GM19043 (cell line): ENCODE measurements around the gene CHCHD3.
A peak's percentile ranks its signal among the peaks of the same experiment; 100 is the strongest.

Source experiments
- ATAC-seq: cut with Tn5 transposase; IDR thresholded peaks from one replicate; pipeline ENCODE4 v1.9.1; 2021; ENCODE audit warnings: low read depth; ENCODE audit not compliant: unreplicated experiment

The CHCHD3 gene

DNA sequence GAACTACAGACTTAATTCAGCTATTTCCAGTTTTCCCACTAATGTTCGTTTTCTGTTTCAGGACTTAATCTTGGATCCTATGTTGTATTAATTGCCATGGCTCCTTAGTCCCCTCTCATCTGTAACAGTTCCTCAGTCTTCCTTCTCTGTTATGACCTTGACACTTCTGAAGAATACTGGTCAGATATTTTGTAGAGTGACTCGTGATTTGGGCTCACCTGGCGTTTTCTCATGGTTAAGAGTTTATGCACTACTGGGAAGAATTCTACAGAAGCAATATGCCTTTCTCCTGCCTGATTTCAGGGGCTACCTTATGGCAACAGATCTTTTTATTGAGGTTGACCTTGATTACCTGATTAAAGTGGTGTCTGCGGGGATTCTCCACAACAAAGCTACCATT is 239.4 kb downstream of the CHCHD3 start:
- no peak for ATAC-seq

DNA sequence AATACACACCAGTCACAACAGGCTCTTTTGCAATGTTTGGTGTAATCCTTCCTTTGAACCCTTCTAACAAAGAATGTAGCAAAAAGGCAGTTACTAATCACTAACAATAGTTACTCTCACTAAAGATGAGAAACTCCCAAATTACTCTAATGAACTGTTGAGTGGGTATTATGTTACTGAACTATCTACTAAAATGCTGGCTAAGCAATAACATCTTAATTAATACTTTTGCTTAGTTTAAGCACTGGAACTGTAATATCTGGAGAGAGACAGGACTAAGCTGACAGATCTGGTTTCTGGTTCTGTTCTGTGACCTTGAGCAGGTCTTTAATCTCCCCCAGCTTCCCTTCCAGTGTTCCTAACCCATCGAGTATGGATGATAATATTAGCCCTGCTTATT is 241.7 kb downstream of the CHCHD3 start:
- no peak for ATAC-seq

DNA sequence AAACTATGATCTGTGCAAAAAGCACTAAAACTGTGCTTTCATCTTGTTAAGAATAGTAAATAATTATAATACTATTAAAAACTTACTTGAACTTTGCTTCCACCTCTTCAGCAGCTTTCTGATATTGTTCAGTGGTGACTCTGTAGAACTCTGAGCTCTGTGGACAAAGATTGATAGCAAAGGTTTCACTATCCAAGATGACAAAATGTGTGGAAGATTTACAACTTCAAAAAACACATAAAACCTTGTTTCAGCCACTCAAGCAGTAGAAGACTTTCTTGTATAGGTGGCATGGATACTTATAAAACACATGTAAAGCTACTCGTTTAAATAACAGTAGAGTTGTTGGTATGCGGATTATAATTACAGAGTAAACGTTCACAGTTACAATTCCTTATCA is 243.6 kb downstream of the CHCHD3 start:
- no peak for ATAC-seq

DNA sequence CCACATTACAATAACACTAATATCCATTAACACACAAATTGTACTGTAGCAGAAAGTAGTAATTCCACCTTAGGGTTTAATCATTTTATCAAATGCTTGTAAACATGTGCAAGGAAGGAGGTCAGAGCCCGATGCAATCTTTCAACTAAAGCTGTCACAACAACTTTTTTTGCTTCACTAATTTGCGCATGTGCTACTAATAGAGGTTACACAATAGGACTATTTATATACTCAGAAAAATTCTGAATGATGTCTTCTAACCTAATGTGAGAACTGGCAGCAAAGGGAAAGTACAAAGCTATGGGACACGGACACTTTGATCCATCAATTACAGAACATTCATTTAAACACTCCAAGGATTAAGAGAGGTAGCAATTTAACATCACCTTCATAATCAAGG is 244.4 kb downstream of the CHCHD3 start:
- no peak for ATAC-seq

DNA sequence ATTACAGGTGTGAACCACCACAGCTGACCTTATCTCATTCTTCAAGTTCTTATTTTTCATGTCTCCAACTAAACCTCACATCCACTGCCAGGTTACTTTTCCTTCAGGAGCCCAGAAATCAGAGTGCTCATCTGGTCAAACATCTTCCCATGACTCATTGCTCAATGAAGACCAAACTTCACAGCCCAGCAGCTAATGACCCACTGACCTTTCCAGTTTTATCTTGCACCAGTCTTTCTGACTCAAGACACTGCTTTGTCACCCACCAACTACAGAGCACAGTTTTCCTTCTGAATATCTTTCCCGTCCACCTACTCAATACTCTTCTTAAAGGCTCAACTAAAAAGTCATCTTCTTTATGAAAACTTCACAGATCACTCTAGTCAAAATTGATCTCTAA is 245.1 kb downstream of the CHCHD3 start:
- ATAC-seq, result no peak

DNA sequence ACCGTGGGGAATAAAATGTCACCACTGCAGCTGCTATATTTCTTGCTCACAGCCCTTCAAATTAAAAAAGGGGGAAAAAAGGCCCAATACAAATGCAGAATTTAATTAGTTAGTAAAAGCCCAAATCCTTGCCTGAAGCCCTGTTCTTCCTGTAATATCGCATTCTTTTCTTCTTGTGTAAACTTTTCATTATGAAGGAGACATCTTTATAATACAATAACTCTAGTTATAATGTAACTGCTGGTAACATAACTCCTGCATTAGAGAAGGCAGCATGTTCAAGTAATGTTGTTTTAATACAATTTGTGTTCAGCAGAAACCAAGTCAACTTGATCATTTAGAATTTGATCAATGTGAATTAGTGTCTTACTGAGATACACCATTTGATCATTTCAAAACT is 250.9 kb downstream of the CHCHD3 start:
- no peak for ATAC-seq

DNA sequence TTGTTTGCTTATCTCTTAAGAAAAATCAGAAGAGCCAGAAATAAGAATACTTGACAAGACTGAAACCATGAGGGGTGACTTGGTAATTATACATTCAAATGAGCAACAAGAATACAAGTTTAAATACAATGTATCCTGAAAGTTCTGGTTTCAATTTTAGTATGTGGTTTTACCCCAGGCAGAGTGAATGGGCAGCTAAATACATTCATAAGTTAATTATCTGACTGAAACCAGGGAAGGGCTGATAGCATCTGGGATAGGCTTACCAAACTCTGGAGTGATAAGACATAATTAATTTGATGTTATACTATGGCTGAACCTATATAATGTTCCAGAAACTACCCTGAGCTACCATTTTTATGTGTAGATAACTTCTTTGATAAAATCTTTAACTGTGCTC is 253.4 kb downstream of the CHCHD3 start:
- peak; percentile 57 for ATAC-seq

DNA sequence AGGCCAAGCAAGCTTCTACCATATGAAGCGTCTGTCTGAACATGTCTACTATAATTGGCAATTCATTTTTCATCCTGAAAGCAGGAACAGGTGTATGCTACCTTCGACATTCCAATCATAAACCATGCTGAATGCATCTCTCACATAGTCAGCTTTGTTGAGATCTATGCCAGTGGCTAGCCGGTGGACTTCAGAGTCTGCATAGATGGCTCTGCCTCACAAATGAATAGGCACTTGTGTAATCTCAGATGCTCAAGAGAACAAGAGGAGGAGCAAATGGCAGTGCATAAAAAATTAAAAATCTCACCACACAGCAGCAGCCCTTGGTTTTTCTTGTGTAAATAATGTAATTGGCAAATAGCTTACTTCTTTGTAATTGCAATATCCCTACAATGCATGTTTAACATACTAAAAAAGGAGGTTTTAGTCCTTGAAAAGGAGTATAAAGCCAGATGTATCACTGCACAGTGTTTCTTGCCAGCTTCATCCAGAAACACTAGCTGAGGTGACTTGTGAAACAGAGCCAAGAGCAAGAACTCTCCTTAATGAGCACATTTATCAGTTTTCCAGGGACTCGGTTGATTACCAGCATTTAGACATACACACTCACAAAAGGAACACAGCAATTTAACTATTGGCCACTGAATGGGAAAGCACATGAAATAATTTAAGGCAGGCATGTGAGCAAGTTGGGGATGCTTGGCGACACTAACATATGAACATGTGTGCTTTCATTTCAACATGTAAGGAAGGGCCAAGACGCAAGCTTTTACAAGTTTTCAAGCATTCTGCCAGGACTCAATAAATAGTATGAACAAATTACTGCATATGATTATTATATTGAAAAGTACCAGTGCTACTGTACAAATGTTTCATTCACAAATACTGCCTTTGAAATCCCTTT is 255.7 kb downstream of the CHCHD3 start:
- ATAC-seq, result no peak

DNA sequence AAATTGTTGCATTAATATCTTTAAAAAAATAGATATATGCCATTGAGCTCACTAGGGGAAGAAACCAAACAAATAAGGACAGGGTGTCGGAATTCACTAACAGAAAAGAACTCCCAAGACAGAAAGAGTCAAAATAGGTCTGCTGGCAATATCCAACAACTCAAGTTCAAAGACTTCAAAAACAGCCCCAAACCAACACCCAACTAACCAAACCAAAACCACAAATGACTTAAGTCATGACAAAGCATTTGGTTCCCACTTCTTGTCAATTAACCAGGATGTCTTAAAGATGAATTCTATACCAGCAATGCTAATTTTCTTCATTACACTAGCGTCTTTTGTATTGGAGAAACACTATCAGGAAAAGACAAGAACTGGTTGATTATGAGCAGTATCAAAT is 256.7 kb downstream of the CHCHD3 start:
- ATAC-seq, result no peak

DNA sequence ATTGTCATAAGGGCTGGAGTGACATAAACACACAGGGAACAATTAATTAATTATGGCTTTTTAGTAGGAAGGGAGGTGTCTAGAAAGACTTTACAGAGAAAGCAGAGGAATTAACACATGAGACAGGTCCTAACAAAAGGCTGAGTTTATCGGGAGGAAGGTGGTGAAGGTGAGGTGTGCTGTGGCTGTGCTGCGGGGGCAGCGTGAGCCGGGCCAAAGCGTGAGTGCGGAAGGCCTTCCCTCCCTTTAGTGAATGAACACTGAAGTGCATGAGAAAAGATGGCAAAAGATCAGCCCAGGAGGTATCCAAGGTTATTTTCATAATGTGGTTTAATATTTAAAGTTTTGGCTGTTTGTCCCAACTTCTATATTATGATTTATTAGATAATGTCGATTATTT is 262.2 kb downstream of the CHCHD3 start:
- no peak for ATAC-seq

DNA sequence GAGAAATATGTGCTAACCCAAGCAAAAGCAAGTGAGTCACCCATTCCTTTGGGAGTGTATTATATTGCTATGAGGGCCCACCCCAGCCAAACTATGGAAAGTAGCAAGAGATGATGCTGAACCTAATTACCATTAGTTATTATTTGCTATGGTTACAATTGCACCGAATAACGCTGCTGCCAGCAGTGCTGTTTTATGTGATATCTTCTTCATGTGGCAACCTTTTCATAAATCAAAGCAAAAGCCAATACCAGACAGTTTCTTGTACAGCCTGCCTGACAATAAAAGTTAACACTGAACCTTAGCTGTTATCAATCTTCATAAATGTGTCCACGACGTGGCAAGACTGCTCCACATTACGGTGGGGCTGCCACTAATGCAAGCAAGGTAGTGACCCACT is 263.9 kb downstream of the CHCHD3 start:
- no peak for ATAC-seq

DNA sequence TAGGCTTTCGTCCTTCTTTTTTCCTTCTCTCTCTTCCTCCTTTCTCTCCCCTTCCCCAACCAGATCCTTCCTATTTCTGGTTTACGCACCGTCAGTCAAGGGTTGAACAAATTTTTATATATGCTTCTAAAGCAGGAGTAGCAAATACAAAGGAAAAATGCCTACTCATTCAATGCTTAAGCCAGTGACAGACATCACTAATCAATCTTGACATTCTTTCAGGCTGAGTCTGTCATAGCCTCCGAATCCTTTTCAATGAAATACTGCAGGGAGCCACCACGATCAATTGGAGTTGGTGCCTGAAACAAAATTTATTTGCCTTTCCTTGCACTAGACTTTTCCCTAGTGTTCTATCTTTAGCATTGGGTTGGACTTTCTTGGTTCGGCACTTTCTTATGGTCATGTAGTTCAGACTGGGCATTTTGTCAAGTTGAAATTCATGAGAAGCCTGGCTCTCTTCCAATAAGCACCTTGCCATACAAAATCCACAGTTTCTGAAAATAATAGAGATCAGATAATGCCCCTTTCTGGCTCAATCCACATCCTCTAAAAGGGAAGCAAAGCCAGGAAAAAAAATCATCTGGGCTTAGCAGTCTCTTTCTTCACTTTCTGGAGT is 266.1 kb downstream of the CHCHD3 start:
- ATAC-seq, result no peak

DNA sequence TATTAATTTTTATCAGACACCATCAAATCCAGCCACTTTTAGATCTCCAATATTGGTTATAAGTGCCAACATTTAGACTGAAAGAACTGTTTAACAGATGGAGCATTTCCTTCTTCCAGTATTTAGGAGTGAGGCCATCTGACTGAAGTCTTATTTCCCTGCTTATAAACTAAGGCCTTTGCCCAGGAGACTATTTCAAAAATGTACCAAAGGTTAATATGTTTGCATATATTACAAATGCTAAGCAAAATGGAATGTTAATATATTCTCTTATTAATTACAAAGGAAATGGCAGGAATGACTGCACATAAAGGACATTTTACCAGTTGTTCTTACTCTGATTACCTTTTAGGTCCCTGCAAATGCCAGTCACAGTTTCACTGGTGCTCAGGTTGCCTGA is 266.8 kb downstream of the CHCHD3 start:
- ATAC-seq, result no peak

DNA sequence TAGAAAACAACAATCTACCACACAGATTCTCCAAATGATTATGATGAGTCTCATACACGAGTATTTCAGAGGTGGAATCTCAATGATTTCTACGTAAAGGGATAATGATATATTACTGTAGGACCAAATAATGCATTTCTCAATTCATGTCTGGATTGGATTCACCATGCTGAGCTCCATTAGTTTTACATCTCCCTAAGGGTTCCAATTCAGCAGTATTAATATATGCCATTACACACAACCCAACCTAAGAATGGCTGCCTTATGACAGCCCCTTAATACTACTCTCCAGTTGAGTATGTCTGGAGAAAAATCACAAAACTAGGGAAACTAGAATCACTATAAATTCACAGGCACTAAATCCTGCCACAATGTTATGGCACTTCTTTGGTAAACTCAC is 271.3 kb downstream of the CHCHD3 start:
- ATAC-seq, result no peak

DNA sequence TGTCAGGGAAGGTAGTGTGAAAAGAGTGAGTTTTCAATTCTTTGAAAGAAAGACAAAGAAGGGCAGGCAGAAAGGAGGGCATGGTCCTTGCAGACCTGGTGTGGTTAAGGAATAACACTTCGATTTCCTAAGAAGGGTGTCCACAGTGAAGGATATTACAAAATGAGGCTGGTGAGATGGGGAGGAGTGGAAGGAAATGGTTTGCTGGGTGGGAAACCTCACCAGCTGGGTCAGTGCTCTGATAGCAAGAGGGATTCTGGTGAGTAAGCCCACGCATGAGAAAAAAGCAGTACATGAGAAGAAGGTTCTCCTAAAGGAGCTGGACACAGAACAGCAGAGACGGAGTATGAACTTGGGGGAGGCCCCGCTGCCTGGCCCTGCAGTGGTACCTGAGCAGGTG is 275.1 kb downstream of the CHCHD3 start:
- no peak for ATAC-seq

DNA sequence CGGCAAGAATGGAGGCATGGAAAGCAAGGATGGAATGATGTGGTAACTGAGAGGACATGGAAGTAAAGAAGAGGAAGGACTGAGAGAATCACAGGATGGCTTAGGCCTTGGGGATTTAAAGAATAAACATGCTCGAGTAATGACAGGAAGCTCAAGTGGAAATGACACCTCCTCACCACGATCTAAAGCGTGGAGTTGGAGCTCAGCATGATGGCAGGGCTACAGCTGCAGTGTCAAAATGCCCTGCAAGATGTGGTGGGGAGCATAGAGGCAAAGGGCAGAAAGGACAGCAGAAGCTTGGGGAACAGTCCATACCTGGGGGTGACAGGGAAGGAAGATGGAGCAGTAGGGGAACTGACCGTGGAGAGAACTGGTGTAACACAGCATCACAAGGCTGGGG is 276.1 kb downstream of the CHCHD3 start:
- ATAC-seq, result no peak

DNA sequence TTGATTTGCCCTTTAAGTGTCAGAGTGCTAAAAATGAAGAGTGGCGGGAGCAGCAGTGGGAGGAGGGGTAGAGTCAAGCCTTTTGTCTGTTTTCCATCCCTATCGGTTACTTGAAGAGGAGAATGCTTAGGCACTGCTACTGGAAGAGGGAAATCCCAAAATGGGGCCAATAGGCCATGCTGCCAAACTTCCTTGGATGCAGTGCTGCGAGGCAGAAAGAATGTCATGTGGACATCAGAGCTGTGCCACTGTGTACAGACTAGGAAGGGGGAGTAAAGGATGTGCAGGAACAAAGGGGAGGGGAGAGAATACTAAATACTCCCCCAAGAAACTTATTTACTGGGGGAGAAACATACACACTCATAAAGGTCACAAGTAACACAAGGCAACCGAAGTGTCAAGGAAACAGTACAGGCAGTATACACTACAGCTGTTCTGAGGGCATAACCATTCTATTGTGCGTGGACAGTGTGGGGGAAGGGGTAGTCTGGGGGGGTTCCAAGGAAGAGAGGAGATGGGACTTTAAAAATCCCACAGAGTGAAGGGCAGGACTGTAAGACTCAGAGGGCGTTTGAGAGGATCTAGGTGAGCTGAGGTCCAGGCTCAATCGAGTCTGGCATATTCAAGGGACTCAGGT is 276.9 kb downstream of the CHCHD3 start:
- ATAC-seq, result no peak

DNA sequence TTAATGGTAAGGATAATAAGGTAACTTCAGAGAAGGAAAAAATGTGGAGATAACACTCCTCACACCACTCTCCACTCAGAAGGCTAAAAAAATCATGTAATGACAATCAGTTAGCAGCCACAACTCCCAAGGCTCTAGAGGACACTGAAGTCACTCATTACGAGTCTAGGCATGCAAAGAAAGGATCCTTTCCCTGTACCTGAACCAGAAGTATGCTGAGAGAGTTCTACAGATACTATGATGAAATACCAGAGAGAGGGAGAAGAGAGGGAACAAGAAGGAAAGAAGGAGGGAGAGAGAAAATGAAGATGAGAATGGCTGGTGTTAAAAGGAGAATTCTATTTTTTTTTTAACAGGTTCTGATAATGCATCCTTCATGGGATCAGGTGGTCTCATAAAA is 281.4 kb downstream of the CHCHD3 start:
- no peak for ATAC-seq

DNA sequence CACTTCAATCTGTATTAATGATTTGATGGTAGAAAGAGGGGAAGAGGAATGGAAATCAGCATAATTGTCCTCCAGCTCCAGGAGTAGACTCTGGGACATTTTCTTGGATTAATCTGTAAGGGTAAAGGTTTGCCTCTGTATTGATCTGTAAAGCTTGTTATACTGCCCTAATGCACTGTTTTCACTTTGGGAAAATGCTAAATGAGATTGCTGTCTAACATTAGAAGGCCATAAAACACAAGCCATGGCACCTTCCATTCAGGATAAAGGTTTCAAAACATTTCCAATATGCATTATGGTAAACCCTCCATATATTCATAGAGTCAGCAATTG is 282.8 kb downstream of the CHCHD3 start:
- no peak for ATAC-seq

DNA sequence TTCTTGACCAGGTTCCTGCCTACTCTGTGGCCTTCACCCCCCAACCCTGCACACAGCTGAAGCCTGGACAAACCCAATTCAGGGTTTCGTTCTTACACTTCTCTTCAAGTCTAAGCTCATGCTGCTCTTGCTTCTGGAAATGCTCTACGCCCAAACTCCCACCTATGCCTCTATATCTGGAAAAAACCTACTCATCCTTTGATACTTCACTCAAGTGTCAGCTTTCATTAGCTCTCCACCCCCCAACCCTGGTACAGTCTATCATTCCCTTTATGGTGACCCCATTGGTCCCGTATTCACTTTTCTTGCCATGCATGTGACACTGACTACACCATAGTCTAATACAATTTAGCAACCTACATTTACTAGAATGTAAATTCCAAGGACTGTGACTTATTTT is 284.7 kb downstream of the CHCHD3 start:
- no peak for ATAC-seq

DNA sequence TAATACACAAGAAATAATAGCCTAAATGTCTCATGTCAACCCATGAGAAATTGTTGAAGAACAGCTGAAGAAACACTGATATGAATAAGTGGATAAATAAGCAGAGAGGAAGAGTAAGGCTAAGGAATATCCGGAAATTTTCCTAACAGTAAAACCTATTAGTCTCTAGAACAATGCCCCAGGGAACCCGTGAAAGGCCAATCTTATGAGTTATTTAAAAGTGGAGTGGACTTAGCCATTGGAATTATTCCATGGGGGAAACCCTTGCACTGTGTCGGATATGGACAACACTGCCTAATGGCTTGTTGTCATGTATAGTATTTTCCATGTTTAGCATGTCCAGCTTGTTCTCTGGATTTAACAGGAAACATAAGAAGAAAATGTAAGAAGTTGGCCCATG is 288.4 kb downstream of the CHCHD3 start:
- ATAC-seq, result no peak

DNA sequence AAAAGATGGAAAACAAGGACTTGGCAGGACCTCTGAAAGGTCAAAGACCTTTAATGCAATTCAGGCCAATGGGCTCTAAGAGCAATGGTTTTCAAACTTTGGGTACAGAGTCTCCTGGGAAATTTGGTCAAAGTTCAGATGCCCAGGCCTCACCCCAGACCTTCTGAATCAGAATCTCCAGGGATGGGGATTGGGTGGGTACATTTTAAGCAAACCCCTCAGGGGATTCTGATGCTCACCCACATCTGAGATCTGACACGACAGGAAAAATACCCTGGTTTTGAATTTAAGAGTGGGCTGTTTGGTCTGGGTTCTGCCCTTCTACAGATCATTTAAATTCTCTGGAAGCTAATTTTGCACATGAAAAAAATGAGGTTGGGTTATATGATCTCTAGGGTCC is 290.9 kb downstream of the CHCHD3 start:
- ATAC-seq, result no peak
